ENCODE measurements around the gene NOL4L.

- no peak for TF ChIP-seq POLR2A (IDR thresholded peaks at IDR 0.05)
- no peak for TF ChIP-seq CTCF (IDR thresholded peaks at IDR 0.05)
These were observed 148.8 kb downstream of the NOL4L start for GRCh38 chr20:32436142-32436861.

All from suprapubic skin (tissue), 3 donors.